HL-60 (cell line): ENCODE results near the gene IPCEF1.

ENCODE experiments used
- DNase-seq, 2 experiments: peaks; one replicate each; pipeline ENCODE4 v3.0.0-alpha.2; 2010 to 2020; ENCODE audit warnings: low read depth in 1 of 2, low spot score in 1 of 2
- H3K27ac ChIP-seq: fragments of 250-450 bp; sonication (Bioruptor Pico); replicated peaks from 2 replicates; pipeline ENCODE4 v1.5.1; 2020; ENCODE audit warnings: mild to moderate bottlenecking, moderate library complexity
- H3K27me3 ChIP-seq: fragments of 250-450 bp; sonication (Bioruptor Pico); 2 replicates; pipeline ENCODE4 v1.5.1; 2021; ENCODE audit warnings: mild to moderate bottlenecking, moderate library complexity; ENCODE audit not compliant: insufficient read depth, poor library complexity, severe bottlenecking
- H3K4me3 ChIP-seq: replicated peaks from 2 replicates; pipeline ENCODE4 v1.5.1; 2011; ENCODE audit warnings: mild to moderate bottlenecking, control low read depth, low read length; ENCODE audit not compliant: insufficient read depth
- CTCF ChIP-seq: IDR thresholded peaks from one replicate; pipeline ENCODE4 v1.5.1; 2011; ENCODE audit warnings: low read length, control low read depth, inconsistent platforms; ENCODE audit not compliant: insufficient read depth
- GABPA ChIP-seq: IDR thresholded peaks from 2 replicates; pipeline ENCODE4 v1.6.1; 2012; ENCODE audit warnings: low read depth
- POLR2AphosphoS5 ChIP-seq: IDR thresholded peaks from 2 replicates; pipeline ENCODE4 v1.6.1; 2012; ENCODE audit warnings: low read depth
- REST ChIP-seq: IDR thresholded peaks from 2 replicates; pipeline ENCODE4 v1.6.1; 2012; ENCODE audit warnings: low read depth; ENCODE audit not compliant: insufficient replicate concordance
- SPI1 ChIP-seq: IDR thresholded peaks from 2 replicates; pipeline ENCODE4 v1.6.1; 2012; ENCODE audit warnings: low read depth, mild to moderate bottlenecking, borderline replicate concordance

Gene IPCEF1

GRCh38 chr6:154347981-154348380, 8.6 kb downstream of the IPCEF1 start:
- DNase-seq: no peak
- TF ChIP-seq CTCF: no peak
- TF ChIP-seq REST: no peak
- no peak for TF ChIP-seq SPI1
- TF ChIP-seq POLR2AphosphoS5: no peak
- TF ChIP-seq GABPA: no peak
- Histone ChIP-seq H3K27ac (no peak overlapping the region), H3K4me3 (no peak overlapping the region), H3K27me3 (no peaks in the 10 kb centered on the region)

GRCh38 chr6:154345811-154346210, 10.8 kb downstream of the IPCEF1 start:
- H3K27ac ChIP-seq: peak overlapping the region; percentile 24
- H3K4me3 ChIP-seq: no peak overlapping the region
- peak in 1 of 2 experiments; percentile 51 for DNase-seq
- TF ChIP-seq SPI1 (no peak), REST (no peak), GABPA (no peak), POLR2AphosphoS5 (no peak), CTCF (no peak)
- no peaks in the 10 kb centered on the region for H3K27me3 ChIP-seq

GRCh38 chr6:154343473-154344308, 12.9 kb downstream of the IPCEF1 start:
- Histone ChIP-seq H3K27ac (no peak overlapping the region), H3K4me3 (no peak overlapping the region), H3K27me3 (no peaks in the 10 kb centered on the region)
- no peak for DNase-seq
- TF ChIP-seq POLR2AphosphoS5: no peak
- no peak for TF ChIP-seq REST
- no peak for TF ChIP-seq SPI1
- TF ChIP-seq GABPA: no peak
- no peak for TF ChIP-seq CTCF
